Hematopoietic multipotent progenitor cell treated with erythropoietin and hydrocortisone succinate and interleukin-3 and kit ligand, for 15 days (in vitro differentiated cells): ENCODE data around the gene UBE2D3.
A peak's percentile ranks its signal among the peaks of the same experiment; 100 is the strongest.
"Not testable (repeated sequence)": the region's sequence is repeated elsewhere in the genome, so short reads cannot be mapped to it uniquely, and the experiment has no call there.

ENCODE experiments used
- DNase-seq: peaks from one replicate; pipeline ENCODE4 v3.0.0-alpha.2; 2015; ENCODE audit warnings: low spot score

Gene UBE2D3

GRCh38 chr4:102829803-102830202 lies 2.5 kb upstream of the UBE2D3 start:
- DNase-seq = no peak

GRCh38 chr4:102828497-102828808 lies 1.1 kb upstream of the UBE2D3 start:
- no peak for DNase-seq

- peak; percentile 99 for DNase-seq
These were observed 534 bp upstream of the UBE2D3 start for GRCh38 chr4:102827674-102828496.

GRCh38 chr4:102826105-102826889 lies 1.1 kb downstream of the UBE2D3 start:
- DNase-seq = no peak

- DNase-seq = peak; percentile 64
These were observed 1.9 kb downstream of the UBE2D3 start for GRCh38 chr4:102825261-102826091.

- no peak for DNase-seq
These were observed 3.0 kb downstream of the UBE2D3 start for GRCh38 chr4:102824398-102824797.

- no peak for DNase-seq
These were observed 3.5 kb downstream of the UBE2D3 start for GRCh38 chr4:102823897-102824296.

- DNase-seq = no peak
These were observed 3.9 kb downstream of the UBE2D3 start for GRCh38 chr4:102823464-102823863.

GRCh38 chr4:102819588-102820365 lies 7.6 kb downstream of the UBE2D3 start:
- no peak for DNase-seq

- DNase-seq = not testable (repeated sequence)
These were observed 8.3 kb downstream of the UBE2D3 start for GRCh38 chr4:102819100-102819499.

GRCh38 chr4:102817613-102818268 lies 9.6 kb downstream of the UBE2D3 start:
- no peak for DNase-seq

GRCh38 chr4:102817021-102817605 lies 10.2 kb downstream of the UBE2D3 start:
- no peak for DNase-seq

- DNase-seq = no peak
These were observed 11.4 kb downstream of the UBE2D3 start for GRCh38 chr4:102815981-102816380.

- DNase-seq = no peak
These were observed 17.7 kb downstream of the UBE2D3 start for GRCh38 chr4:102809691-102810090.

GRCh38 chr4:102809190-102809589 lies 18.2 kb downstream of the UBE2D3 start:
- no peak for DNase-seq

GRCh38 chr4:102808009-102808408 lies 19.3 kb downstream of the UBE2D3 start:
- no peak for DNase-seq

GRCh38 chr4:102807345-102807744 lies 20.0 kb downstream of the UBE2D3 start:
- DNase-seq = no peak

GRCh38 chr4:102799816-102800215 lies 27.5 kb downstream of the UBE2D3 start:
- DNase-seq = no peak

GRCh38 chr4:102794999-102795398 lies 32.4 kb downstream of the UBE2D3 start:
- no peak for DNase-seq

GRCh38 chr4:102792361-102792936 lies 34.9 kb downstream of the UBE2D3 start:
- no peak for DNase-seq
